LoVo (cell line): Measurements from ENCODE around the gene ACSS2.

Experiments
- DNase-seq: peaks from one replicate; pipeline ENCODE4 v3.0.0-alpha.2; 2016; ENCODE audit warnings: low spot score

The ACSS2 gene, protein sequence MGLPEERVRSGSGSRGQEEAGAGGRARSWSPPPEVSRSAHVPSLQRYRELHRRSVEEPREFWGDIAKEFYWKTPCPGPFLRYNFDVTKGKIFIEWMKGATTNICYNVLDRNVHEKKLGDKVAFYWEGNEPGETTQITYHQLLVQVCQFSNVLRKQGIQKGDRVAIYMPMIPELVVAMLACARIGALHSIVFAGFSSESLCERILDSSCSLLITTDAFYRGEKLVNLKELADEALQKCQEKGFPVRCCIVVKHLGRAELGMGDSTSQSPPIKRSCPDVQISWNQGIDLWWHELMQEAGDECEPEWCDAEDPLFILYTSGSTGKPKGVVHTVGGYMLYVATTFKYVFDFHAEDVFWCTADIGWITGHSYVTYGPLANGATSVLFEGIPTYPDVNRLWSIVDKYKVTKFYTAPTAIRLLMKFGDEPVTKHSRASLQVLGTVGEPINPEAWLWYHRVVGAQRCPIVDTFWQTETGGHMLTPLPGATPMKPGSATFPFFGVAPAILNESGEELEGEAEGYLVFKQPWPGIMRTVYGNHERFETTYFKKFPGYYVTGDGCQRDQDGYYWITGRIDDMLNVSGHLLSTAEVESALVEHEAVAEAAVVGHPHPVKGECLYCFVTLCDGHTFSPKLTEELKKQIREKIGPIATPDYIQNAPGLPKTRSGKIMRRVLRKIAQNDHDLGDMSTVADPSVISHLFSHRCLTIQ

DNA sequence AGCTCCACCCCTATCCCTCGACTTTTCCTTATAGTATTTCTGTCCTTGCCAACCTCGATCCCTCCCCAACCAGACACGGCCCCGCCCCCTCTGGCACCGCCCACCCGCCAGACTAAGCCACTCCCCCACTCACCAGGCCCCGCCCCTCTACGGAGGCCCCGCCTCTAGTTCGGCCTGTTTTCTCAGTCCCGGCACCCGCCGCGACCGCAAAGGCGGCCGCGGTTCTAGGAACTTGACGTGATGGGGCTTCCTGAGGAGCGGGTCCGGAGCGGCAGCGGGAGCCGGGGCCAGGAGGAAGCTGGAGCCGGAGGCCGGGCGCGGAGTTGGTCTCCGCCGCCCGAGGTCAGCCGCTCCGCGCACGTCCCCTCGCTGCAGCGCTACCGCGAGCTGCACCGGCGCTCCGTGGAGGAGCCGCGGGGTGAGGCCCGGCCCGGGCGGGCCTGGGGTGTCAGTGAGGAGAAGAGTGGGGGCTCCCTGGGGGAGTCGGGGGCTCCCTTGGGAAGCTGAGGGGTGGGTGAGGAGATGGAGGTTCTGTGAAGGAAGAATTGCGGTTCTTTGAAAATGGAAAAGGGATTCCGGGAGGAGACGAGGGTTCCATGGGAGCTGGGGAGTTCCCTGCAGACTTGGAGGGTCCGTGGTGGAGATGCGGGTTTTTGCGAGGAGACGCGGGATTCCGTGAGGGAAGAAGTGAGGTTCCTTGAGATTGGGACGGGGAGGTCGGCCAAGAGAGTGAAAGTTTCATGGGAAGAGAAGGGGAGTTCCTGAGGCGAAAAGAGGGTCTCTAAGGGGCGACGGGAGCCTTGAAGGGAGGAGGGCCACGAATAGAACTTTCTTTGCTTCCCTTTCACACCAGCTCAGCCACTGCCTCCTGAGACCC, at the start of gene ACSS2:
ACSS2 (plus strand) TSS at position 207 of the 877 bp plus-strand sequence; CDS start at position 241, 34 bp downstream.
- peak; percentile 23 for DNase-seq

DNA sequence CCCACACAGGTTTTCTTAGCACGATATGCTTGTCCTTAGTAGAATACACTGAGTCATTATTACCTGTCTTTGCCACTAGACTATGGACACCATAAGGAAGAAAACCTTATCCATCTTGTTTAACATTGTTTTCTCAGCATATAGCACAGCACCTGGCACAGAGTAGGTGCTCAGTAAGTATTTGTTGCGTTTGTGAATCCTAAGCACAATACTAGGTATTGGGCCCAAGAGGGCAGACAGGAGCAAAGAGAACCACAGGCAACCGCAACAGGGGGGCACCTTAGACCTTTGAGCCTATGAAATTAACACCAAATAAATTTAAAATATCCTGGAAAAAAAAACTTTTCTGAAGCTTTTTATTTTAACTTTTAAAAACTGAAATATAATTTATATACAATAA, 47.2 kb upstream of the ACSS2 start:
- no peak for DNase-seq

DNA sequence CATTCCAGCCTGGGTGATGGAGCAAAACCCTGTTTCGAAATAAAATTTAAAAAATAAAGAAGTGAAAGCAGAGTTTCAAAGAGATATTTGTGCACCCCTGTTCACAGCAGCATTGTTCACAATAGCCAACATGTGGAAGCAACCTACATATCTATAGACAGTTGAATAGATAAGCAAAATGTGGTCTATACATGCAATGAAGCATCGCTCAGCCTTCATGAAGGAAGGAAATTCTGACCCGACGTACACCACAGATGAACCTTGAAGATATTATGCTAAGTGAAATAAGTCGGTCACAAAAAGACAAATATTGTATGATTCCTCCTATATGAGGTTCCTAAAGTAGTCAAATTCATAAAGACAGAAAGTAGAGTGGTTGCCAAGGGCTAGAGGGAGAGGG, 44.5 kb upstream of the ACSS2 start:
- no peak for DNase-seq

DNA sequence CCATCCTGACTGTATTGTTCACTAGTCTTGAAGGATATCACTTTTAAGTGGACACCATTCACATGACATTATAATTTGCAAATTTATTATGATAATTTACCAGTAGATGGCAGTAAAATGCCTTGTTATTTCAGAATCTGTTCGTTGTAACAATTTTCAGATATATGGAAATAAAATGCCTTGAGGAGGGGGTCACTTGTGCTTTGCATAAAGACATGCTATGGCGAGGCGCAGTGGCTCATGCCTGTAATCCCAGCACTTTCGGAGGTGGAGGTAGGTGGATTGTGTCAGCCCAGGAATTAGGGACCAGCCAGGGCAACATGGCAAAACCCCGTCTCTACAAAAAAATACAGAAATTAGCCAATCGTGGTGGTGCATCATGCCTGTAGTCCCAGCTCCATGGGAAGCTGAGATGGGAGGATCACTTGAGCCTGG, 41.9 kb upstream of the ACSS2 start:
- peak; percentile 38 for DNase-seq

GRCh38 chr20:34842143-34842542, 34.3 kb upstream of the ACSS2 start:
- DNase-seq: no peak

DNA sequence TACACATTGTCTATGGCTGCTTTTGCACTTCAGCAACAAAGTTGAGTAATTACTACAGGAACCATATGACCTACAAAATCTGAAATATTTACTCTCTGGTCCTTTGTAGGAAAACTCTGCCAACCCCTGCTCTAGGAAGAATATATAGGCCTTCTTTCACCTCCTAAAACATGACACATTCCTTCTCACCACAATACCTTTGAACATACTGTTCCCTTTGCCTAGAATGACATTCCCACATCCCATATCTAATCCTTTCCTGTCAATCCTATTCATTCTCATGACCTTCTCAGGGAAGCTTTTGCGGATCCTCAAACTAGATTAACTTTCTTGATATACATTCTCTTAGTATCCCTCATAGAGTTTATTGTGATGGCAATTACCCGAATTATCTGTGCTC, 33.0 kb upstream of the ACSS2 start:
- no peak for DNase-seq

DNA sequence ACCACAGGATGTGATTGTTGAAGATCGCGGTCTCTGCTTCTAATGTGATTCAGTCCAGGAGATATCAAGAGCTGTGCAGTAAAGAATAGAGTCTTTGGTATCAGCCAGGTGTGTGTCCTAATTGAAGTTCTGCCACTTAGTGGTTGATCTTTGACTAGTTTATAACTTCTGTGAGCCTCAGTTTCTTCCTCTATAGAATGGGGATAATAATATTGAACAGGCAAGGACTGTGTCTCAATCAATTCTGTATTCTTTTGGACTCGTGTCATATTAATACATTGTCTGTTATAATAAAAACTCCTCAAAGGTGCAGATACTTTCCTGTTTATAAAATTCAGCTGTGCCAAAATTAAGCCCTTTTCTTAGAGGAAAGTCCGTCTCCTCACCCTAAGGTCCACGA, 27.8 kb upstream of the ACSS2 start:
- no peak for DNase-seq

DNA sequence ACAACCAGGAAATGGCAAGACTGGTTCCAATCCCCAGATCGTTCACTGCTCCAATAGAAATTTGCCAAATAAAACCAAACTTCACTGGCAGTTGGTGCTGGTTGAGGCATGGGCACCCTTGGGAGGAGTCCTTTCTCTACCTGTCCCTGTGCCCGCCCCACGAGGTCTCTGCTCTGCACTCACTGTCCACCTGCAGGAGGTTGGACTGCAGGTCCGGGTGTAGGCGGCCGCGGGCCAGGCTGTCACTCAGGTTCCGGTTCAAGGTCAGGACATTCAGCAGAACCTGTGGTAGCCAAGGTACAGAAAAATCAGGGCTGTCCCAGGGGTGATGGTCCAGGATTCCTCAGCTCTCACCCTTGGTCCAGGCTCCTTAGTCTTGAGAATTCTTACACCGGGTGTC, 26.6 kb upstream of the ACSS2 start:
- no peak for DNase-seq

DNA sequence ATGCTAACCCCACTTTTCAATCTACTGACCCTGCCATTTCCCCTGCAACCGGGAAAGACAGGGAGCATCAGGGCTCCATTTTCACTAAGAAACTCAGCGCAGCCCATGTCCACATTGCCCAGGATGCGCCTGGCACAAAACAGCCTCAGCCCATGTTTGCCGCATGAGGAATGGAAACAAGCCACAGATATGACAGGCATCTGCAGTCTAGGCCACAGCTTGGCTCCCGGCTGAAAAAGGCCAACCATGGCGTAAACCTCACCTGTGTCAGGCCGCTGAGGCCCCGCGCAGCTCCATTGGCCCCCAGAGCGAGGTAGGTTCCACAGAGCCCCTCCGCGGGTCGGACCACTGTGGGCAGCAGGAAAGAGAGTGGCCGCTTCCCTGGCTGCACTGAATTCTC, 25.4 kb upstream of the ACSS2 start:
- DNase-seq: no peak

DNA sequence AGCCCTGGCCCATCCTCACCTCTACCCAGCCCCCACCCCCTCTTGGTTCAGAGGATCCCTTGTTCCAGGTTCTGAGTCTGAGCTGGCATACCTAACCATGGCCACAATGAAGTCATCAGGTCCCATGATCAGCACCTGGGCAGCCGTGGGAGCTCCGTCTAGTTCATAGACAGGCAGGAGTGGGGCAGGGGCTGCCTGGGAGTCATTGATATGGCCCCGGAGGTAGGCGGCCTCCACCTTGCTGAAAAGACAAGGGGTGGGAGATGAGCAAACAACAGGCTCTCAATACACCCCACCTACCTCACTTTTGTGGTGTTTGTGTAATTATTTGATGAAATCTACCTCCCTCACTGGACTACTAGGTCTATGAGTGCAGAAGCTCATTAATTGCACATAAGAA, 24.1 kb upstream of the ACSS2 start:
- no peak for DNase-seq

DNA sequence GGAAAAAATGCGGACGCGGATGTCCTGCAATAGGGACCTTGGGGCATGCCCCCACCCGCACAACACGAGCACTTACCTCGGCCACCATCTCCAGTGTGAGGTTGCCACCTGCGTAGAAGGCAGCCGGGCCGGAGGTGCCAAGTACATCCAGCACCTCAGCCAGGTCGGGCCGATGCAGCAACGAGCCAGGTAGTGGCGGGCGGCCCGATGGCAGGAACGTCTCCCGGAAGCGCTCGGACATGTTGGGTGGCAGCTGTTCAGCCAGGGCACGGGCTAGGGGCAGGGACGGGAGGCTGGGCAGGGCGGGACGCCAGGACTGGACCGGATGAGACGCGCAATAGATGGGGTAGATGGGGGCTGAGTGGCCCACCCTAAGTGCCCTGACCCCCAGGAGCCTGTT, 17.0 kb upstream of the ACSS2 start:
- no peak for DNase-seq

DNA sequence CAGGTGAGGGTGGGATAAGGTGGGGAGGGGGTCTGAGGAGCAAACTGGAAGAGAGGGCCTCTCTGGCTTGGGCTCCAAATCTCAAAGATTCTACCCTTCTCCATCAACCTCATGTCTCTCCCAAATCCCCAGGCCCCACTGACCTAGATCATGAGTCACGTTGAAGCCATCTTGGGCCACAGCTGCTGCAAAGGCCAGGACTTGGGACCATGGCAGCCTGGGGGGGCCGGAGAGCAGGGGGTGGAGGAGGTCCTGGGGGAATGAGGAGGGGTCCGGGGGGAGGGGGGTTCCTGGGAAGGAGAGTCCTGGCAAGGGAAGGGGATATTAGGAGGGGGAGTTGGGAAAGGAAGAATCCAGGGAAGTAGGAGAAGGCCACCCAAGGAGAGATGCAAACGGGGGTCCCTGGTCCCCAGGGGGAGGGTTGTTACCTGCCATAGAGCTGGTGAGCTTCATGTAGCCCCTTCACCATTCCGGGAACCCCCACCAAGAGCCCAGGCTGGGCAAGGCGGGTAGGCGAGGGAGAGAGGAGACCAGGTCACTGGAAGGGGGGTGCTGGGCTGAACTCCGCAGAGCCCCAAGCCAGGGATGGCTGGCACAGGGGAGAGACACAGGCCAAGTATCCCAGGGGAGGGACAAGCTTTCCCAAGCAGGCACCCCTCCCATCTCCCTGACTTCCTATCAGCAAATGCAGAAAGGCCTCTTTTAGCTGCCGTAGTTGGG, 16.4 kb upstream of the ACSS2 start:
- DNase-seq: no peak

- no peak for DNase-seq
These were observed 14.9 kb upstream of the ACSS2 start for GRCh38 chr20:34861386-34862084.

DNA sequence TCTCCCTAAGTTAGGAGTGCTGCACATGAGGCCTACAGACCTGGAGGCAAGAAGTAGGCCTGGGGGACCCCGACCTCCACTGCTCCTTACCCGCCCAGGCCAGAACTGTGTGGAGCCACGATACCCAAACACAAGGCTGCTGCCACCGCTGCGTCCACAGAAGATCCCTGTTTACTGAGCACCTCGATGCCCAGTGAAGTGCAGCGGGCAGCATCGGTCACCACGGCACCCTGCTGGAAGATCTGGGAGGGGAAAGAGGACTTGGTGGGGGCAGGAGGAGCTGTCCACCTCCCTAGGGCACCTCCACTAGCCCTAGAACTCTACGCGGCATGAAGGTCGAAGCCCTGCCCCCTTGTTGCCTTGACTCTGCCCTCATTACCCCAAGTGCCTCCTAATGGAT, 13.7 kb upstream of the ACSS2 start:
- no peak for DNase-seq

DNA sequence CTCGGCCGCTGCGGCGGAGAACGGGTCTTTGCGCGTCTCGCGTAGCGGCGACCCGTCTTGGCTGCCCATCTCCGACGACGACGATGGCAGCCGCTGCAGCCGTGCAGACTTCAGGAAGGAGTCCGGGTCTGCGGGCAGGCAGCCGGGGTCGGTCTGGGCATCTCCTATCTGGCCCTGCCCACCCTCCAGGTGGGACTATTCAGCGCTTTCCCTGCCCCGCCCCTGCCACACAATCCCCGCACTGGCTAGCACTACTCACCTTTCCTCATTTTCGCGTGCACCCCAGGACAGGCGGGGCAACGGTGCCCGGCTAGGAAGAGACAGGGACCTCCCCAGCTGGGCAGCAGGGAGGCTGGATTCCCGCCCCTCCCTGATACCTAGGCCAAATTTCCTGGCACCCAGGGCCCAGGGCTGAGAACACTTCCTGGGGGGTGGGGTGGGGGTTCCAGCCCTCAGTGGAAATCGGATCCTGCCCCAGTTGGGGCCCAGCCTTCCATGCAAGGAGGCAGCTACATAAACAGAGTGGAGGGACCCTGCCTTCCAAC, 12.9 kb upstream of the ACSS2 start:
- DNase-seq: no peak

- DNase-seq: no peak
These were observed 12.2 kb upstream of the ACSS2 start for GRCh38 chr20:34864216-34864615.

GRCh38 chr20:34871320-34871926, 5.0 kb upstream of the ACSS2 start:
- no peak for DNase-seq

GRCh38 chr20:34871966-34872621, 4.3 kb upstream of the ACSS2 start:
- DNase-seq: no peak

DNA sequence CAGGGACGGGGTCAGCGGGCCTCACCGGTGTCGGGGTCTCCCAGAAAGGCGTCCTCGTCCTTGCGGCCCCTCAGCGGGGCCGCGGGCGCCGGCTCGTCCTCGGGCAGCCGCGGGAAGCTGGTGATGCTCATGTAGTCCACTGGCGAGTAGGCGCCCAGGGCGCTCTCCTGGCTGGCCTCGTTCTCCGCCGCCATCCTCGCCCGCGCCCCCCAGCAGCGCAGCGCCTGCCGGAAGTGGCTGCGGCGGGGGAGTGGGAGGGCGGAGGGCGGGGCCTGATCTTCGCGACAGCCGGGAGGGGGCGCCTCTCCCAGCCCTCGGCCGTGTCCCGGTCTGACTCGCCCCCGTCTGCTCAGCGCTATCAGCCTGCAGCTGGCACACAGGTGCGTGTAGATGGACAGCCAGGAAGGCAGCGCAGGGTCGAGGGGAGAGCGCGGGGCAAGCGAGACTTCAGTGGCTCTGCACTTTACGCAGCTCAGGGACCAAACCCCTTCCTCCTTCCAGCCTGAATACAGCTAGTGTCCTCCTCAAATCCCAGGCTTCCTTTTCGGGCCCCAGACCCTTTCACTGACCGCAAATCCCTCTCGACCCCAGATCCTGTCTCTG, 3.7 kb upstream of the ACSS2 start, which contains the start of gene GGT7:
GGT7 (minus strand) TSS at position 235 of the 603 bp plus-strand sequence; CDS start at position 194, 41 bp downstream.
- peak; percentile 89 for DNase-seq
